Measurements from ENCODE around the gene STPG3.
A peak's percentile ranks its signal among the peaks of the same experiment; 100 is the strongest.

The STPG3 gene

GRCh38 chr9:137278721-137279711, 27.9 kb downstream of the STPG3 start:
- DNase-seq (ENCODE audit: low read depth, low spot score): no peak

GRCh38 chr9:137279741-137280473, 28.8 kb downstream of the STPG3 start:
- DNase-seq (ENCODE audit: low read depth, low spot score): no peak

GRCh38 chr9:137280474-137281344, 29.6 kb downstream of the STPG3 start:
- DNase-seq (ENCODE audit: low read depth, low spot score): no peak

GRCh38 chr9:137281345-137282116, 30.4 kb downstream of the STPG3 start:
- no peak for DNase-seq (ENCODE audit: low read depth, low spot score)

GRCh38 chr9:137286975-137287383, 35.9 kb downstream of the STPG3 start:
- DNase-seq (ENCODE audit: low read depth, low spot score): no peak

GRCh38 chr9:137293094-137293481, 42.0 kb downstream of the STPG3 start:
- no peak for DNase-seq (ENCODE audit: low read depth, low spot score)

- no peak for DNase-seq (ENCODE audit: low read depth, low spot score)
Observed at GRCh38 chr9:137293482-137294090, 42.5 kb downstream of the STPG3 start.

- no peak for DNase-seq (ENCODE audit: low read depth, low spot score)
Observed at GRCh38 chr9:137294091-137294680, 43.1 kb downstream of the STPG3 start.

- no peak for DNase-seq (ENCODE audit: low read depth, low spot score)
Observed at GRCh38 chr9:137294681-137295237, 43.7 kb downstream of the STPG3 start.

GRCh38 chr9:137295238-137295811, 44.2 kb downstream of the STPG3 start:
- peak; percentile 28 for DNase-seq (ENCODE audit: low read depth, low spot score)

- DNase-seq (ENCODE audit: low read depth, low spot score): no peak
Observed at GRCh38 chr9:137295849-137296669, 45.0 kb downstream of the STPG3 start.

- no peak for DNase-seq (ENCODE audit: low read depth, low spot score)
Observed at GRCh38 chr9:137296670-137297664, 45.9 kb downstream of the STPG3 start.

- DNase-seq (ENCODE audit: low read depth, low spot score): no peak
Observed at GRCh38 chr9:137297966-137298365, 46.9 kb downstream of the STPG3 start.

GRCh38 chr9:137298401-137299202, 47.5 kb downstream of the STPG3 start:
- DNase-seq (ENCODE audit: low read depth, low spot score): no peak

GRCh38 chr9:137299203-137299565, 48.1 kb downstream of the STPG3 start:
- DNase-seq (ENCODE audit: low read depth, low spot score): no peak

GRCh38 chr9:137299938-137300337, 48.9 kb downstream of the STPG3 start:
- DNase-seq (ENCODE audit: low read depth, low spot score): no peak
